DMS 273 (cell line): ENCODE measurements around the gene METAP1.
"Not testable (repeated sequence)": the region's sequence is repeated elsewhere in the genome, so short reads cannot be mapped to it uniquely, and the experiment has no call there.

Experiments used
- DNase-seq: peaks from one replicate; lab custom pipeline; 2025; ENCODE audit not compliant: unreplicated experiment; lab: John Stamatoyannopoulos, UW

The METAP1 gene

DNA sequence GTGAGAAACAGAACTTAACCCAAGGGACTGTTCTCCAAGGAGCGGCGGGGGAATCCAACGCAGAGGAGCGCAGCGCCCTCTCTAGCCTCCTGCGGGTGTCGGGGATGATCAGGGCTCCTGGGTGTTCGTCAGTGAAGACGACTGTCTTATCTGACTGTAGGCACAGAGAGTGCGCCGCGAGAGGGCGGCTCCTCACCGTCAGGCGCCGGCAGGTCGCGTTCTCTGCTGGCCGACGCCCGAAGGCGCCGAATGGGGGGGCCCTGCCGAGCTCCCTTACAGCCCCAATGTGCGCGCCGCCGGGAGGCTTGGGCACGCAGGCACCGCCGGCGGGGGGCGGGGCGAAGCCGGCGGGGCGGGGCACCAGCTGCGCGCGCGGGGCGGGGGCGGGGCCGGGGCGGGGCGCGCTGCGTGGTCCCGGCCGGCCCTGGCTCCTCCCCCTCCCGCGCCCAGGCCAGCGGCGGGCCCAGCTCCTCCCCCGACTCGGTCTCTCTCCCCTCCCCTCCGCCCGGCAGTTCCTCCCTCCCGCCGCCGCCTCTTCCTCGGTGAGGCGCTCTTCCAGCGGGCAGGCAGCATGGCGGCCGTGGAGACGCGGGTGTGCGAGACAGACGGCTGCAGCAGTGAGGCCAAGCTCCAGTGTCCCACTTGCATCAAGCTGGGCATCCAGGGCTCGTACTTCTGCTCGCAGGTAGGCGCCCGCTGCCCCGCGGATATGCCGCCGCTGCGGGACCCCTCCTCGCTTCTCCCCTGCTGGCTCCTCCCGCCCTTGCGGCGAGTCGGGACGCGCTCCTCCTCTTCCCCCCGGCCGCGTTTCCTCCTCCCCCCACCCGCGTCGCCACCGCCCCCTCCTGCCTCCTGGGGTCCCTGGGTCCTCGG, at the start of gene METAP1:
METAP1 (plus strand) TSS at position 539 of the 873 bp plus-strand sequence; CDS start at position 572, 33 bp downstream.
- DNase-seq: peak; percentile 97

DNA sequence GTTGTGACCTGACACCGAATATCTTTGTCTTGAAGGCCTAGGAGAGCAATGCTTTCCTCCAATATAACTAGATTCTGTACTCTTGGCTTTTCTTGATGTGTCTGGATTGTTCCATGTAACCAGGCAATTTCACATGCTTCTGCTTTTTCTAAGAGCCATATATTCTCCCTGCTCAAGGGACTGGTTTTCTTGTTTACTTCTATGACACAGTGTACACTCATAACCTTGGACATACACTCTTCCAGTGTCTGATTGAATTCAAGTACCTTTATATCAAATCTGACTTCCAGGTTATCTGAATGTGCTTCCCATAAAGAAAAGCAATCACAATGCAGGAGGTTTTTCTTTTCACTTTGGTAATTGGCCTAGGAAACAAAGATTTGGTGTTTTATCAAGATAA, 49.2 kb upstream of the METAP1 start:
- DNase-seq: no peak

DNA sequence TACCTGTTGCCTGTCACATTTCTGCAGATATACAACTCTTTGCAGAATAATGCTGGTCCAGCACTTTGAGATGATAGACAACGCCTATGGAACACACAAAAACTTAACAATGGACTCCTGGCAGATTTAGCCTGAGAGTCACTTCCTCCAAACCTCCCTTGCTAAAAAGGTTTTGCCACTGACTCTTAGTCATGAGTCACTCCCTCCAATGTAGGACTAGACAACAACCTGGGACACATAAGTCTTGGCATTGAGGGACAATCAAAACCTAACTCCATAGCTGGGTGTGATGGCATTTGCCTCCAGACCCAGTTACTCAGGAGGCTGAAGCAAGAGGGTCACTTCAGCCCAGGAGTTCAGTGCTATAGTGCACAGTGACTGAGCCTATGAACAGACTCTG, 44.6 kb upstream of the METAP1 start:
- DNase-seq: no peak

DNA sequence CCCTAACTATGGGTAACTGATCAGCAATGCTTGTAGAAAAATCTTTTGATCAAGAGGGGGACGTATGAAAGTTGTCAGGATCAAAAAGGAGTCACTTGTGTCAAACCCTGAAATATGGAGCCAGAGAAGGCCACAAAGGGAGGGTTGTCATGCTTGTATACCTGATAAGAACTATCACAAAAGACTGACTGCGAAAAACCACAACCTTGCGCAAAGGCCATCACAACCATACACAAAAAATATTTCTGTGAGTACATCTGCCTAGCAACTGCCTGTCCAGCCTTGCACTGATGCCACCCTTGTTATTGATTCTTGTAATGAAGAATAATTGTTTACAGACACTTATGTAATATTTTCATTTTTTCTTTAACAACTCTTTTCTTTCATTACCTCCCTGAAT, 43.8 kb upstream of the METAP1 start:
- DNase-seq: no peak

DNA sequence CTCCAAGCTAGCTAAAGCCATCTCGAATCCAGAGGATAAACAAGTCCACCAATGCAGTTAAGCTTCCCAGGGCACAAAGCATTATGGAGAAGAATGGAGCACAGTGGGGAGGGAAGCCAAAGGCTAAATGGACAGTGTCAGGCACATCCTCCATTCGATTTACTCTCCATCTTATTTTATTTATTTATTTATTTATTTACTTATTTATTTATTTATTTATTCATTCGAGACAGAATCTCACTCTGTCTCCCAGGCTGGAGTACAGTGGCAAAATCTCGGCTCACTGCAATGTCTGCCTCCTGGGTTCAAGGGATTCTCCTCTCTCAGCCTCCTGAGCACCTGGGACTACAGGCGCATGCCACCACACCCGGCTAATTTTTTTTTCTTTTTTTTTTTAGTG, 40.3 kb upstream of the METAP1 start:
- no peak for DNase-seq

DNA sequence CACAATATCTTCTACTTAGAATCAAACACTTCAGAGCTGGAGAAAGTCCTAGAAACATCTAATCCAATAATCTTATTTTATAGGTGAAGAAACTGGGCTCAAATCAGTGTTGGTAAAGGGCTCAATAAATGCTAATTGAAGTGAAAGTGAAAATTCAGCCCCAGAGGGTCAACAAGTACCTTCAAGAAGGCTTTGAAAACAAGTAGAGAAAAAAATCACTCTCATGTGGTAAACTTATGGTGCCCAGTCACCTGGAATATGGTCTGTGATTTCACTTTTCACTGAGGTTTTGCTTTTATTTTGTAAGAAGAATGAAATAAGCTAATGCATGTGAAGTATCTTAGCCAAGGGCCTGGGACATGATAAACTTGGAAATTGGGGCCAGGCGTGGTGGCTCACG, 37.5 kb upstream of the METAP1 start:
- no peak for DNase-seq

DNA sequence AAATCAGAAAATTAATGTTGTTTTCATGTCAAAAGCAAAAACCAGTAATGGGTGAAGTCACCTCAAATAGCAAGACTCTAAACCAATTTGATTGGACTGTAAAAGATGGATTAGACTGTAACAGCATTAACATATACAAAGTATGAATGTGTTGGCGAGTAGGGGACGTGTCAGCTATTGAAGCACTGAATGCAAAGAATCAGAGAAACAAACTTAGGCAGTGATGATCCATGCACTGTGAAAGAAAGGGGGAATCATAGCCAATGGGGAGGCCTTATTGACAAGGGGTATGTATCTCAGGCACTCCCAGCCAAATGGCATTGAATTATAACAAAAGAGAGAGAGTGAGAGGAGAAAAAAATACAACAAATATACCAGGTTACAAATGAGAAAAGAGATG, 36.1 kb upstream of the METAP1 start:
- no peak for DNase-seq

DNA sequence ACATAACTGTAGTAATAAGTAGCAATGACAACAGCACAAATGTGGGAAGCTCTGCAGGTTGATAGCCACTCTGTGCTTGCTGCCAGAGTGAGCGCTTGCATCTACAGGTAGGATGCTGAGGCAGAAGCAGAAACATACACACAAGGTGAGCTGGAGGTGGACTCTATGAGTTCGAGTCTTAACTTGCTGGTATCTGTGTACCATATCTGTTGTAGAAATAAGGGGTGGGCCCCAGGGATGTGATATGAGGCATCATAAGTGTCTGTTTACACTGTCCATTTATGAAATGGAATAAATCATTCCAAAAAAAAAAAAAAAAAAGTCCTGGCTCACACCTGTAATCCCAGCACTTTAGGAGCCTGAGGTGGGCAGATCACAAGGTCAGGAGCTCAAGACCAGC, 33.8 kb upstream of the METAP1 start:
- no peak for DNase-seq

DNA sequence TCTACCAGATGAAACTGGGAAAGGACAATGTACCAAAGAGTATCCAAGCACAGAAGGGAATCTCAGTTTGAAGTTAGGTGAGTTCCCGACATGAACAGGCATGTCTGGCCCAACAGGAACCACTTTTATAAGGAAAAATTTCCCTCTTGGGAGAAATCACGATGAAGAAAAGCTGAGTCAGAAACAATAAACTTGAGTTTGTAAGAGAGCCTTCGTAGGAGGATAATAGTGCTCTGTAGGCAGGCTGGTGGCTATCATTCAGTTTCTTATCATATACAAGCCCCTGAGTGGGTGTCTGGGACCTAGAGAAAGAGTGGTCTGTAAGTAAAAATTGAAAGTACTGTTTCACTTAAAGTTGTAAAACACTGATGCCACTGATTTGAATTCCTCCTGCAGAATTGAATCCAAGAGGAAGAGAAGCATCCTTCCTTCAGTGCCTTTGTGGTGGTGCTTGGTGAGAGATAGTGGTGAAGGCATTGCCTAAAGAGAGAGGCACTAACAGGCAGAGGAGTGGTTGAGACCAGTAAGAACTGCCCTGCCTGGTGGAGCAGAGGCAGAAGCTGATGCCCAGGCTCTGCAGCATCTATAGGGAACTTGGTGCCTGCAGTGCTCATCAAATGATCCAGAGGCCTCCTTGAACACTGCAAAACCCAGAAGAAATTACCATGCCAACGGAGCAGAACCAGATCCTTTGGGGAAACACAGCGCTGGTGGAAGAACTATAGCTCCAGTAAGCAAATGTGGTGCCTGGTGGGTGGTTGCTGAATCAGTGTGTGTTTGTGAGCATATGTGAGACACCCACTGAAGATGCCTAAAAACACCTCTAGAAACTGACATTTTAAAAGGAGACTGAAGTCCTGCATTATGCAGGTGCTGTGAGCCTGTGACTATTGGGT, 31.7 kb upstream of the METAP1 start:
- peak; percentile 10 for DNase-seq

DNA sequence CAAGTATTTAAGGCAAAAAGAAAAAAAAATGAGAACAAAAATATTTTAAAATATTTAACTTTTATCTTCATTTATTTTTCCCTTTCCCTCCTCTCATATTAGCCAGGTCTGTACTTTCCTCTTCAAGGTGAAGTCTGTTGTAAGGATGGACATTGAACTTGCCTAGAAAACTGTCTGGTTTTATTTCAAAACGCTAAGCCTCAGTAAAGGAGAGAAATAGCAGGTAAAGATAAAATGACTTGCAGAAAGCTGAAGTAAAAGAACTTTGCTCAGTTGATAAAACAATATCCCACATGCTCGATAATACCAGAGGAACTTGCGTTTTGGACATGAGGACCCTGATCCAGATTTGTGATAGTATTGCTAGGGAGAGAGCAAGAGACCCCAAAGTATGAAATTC, 28.6 kb upstream of the METAP1 start:
- DNase-seq: no peak

DNA sequence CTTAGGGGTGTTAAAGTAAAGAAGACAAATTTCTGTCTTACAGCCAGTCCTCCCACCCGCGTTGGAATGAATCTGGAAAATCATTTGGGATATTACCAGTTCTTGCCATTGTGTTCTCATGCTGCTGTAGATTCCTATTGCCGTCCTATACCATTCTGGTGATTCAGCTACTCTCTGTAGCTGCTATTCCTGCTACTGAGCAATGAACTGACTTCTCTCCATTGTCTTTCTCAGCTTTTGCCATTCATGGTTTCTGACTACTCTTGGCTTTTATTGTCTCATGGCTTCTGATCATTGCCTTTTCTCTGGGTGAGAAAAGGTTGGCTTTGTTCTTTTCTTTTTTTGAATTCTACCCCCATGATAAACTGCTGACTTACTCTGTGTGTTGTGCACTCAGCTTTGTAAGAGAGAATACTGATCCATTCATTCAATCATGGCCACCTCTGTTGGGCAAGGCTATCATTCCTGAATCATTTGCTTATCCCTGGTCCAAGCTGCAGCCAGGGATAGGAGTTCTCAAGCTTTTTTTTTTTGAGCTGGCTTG, 27.7 kb upstream of the METAP1 start:
- no peak for DNase-seq

DNA sequence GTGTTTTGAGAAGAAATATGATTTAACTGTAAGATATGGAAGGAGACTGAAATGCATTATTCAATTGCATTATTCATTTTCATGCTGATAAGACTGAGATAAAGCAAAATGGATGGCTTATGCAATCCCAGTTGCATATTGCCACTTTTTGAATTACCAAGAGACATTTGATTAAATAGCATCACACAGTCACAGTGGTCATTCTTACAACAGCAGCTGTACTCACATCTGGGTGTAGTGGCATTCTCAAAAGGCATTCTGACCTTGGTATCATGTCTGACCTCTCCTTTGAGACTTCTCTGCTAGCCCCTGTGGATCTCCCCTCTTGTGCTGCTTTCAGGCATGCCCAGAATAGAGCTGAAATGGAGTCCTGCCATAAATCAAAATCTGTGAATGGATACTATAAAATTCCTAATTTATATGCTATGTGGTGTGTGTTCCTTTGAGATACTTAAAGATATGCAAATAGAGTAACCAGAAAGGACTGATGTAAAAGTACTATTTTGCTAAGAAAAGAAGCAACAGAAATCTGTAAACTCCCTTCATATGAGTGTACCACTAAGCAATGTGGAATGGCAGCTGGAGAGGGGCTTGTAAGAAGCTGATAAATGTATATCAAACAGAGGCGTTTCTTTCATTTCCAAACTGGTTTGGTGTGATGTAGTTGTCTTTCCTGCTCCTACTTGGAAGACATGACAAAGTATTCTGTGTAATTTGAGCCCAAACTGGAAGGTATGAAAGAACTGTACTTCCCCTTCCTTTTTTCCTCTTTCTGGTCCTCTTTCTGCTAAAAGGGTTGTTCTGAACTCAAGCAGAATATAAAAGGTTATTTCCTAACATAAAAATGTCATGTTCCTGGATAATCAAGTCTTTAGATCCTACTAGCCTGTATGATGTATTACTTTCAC, 25.4 kb upstream of the METAP1 start:
- no peak for DNase-seq

DNA sequence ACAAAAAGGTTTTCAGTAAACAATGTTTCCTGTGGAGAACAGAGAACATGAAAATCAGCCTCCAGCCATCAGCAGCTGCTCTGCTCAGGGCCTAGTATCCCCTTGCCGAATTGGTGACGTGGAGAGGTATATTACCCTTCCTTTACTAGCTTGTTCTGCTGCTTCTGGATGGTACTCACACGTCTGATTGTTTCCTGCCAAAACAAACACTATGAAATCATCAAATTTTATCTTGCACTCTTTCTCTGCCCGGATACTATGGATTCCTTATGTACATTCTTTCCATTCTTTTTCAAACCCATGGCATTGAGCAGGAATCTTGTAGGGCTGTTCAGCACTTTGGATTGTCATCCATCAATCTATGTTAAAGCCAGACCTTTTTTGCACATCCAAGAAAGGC, 18.8 kb upstream of the METAP1 start:
- DNase-seq: no peak

DNA sequence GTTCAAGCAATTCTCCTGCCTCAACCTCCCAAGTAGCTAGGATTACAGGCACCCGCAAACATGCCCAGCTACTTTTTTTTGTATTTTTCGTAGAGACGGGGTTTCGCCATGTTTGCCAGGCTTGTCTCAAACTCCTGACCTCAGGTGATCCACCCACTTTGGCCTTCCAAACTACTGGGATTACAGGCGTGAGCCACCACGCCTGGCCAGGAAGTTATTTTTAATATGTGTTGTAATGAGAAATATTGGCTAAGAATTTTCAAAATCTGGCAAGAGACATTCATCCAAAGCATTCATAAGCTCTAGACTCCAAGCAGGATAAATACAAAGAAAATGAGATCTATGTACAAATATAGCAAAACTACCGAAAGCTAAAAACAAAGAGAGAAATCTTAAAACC, 18.0 kb upstream of the METAP1 start:
- DNase-seq: no peak

DNA sequence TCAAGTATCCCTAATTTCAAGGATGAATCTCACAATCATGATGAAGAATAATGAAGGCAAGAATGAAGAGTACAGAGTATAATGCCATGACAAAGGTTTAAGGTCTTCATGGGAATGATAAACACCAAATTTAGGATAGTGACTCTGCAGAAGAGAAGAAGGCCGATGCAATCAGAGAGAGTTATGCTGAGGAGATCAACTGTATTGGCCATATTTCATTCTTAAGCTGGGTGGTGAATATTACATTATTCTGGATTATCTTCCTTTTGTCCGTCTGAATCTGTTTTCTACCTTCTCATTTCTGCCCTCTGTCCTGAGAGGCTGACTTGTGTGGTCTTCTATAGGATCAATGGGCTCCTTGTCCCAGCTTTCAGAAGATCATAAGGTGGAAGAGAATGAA, 7.8 kb upstream of the METAP1 start:
- DNase-seq: no peak

DNA sequence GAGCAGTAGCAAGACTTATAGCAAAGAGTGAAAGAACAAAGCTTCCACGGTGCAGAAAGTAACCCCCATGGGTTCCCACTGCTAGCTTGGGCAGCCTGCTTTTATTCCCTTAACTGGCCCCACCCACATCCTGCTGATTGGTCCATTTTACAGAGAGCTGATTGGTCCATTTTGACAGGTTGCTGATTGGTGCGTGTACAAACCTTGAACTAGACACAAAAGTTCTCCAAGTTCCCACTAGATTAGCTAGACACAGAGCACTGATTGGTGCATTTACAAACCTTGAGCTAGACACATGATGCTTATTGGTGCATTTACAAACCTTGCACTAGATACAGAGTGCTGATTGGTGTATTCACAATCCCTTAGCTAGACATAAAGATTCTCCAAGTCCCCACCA, 2.7 kb upstream of the METAP1 start:
- not testable (repeated sequence) for DNase-seq

DNA sequence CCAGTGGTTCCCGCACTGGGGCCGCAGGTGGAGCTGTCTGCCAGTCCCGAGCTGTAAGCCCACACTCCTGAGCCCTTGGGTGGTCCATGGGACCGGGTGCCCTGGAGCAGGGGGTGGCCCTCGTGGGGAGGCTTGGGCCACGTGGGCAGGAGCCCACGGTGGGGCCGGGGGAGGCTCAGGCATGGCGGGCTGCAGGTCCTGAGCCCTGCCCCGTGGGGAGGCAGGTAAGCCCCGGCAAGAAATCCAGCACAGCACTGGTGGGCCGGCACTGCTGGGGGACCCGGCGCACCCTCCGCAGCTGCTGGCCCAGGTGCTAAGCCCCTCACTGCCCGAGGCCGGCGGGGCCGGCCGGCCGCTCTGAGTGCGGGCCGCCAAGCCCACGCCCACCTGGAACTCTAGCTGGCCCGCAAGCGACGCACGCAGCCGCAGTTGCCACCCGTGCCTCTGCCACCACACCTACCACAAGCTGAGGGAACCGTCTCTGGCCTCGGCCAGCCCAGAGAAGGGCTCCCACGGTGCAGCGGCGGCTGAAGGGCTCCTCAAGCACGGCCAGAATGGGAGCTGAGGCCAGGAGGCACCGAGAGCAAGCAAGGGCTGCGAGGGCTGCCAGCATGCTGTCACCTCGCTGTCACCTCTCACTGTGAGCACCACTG, 2.0 kb upstream of the METAP1 start:
- no peak for DNase-seq

DNA sequence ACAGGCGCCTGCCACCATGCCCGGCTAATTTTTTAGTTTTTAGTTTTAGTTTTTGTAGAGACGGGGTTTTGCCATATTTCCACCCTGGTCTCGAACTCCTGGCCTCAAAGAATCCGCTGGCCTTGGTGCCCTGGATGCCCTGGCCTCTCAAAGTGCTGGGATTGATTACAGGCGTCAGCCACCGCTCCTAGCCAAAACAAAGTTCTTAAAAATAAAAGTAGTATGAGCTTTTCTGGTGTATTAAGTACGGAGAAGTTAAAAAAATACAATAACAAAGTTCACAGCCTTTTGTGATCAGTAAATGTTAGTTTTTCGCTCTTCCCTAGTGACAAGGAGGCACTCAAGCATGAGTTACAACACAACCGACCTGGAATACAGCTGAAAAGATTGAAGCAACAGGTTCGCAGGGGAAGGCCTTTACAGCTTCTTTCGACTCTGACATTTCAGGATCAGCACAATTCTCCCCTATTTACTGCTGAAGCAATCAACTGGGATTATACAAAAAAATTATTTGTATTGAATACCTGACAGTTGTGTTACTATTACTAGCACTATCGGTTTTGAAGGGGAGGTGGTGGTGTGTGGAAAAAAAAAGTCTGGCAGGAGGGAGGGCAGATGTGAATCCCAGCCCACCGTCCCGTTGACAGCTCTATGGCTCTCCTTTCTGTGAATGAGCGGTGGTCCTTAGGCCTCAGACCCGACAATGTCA, 893 bp upstream of the METAP1 start:
- DNase-seq: no peak

DNA sequence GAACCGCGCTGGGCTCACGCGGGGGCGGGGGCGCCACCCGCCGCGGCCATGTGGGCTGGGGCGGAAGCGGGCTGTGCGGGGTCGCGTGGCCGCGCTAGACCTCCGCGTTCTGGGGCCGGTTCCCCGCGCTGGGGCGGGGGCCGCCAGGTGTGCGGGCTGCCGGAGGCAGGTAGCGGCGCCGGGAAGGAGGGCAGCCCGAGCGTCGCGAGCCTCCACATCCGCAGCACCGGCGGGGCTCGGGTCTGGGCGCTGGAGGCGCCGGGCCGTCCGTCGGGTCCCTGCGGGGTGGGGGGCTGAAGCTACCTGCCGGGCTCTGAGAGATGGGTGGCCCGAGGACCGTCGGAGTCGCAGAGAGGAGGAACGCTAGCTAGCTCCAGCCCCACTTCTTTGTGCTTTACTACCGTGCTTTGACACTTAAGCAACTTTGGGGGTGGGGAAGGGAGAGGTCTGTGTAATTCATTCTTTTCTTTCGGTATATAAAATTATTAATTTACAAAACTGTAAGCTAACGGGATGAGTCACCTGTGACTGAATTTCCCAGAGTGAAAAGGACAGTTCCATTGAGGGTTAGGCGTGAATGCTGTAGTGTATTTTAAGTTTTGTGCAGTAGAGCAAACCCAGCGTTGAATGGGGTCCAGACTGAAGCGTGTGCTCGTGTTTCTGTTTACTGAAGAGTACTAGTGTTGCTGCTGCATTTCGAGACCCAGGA, 689 bp downstream of the METAP1 start:
- peak; percentile 52 for DNase-seq
